D721Med (cell line): Measurements from ENCODE around the gene DYNLT5.

Experiments used
- DNase-seq: peaks from one replicate; pipeline ENCODE4 v3.0.0; 2011; ENCODE audit warnings: low spot score; ENCODE audit not compliant: insufficient read length
- FAIRE-seq: peaks from 2 replicates; lab custom pipeline; 2011; peaks lifted over from hg19 to GRCh38; lab: Jason Lieb, UNC
- TF ChIP-seq, protein P1 (sequence below): IDR thresholded peaks from 2 replicates; pipeline ENCODE4 v1.5.1; 2012; ENCODE audit warnings: mild to moderate bottlenecking, control low read depth; ENCODE audit not compliant: insufficient read depth; ENCODE audit errors: missing control alignments

DYNLT5 gene

DNA sequence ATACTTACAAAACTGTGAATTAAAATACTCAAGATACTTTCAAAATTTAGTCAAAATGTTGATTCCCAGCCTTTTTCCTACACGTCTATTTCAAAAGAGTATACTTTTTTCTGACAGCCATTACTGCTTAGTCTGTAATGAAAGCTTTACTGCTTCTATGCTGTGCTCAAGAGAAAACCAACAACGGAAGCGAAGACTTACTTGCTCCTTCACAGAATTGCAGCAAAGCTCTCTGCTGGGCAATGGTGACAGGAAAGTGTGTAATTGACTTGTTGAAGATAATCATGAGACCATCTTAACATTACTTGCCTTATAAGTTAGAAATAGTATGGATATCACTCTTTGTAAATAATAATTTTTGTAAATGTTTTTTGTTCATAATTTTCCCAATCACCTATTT lies 1.7 kb upstream of the DYNLT5 start:
- no peak for FAIRE-seq
- TF ChIP-seq, protein P1, sequence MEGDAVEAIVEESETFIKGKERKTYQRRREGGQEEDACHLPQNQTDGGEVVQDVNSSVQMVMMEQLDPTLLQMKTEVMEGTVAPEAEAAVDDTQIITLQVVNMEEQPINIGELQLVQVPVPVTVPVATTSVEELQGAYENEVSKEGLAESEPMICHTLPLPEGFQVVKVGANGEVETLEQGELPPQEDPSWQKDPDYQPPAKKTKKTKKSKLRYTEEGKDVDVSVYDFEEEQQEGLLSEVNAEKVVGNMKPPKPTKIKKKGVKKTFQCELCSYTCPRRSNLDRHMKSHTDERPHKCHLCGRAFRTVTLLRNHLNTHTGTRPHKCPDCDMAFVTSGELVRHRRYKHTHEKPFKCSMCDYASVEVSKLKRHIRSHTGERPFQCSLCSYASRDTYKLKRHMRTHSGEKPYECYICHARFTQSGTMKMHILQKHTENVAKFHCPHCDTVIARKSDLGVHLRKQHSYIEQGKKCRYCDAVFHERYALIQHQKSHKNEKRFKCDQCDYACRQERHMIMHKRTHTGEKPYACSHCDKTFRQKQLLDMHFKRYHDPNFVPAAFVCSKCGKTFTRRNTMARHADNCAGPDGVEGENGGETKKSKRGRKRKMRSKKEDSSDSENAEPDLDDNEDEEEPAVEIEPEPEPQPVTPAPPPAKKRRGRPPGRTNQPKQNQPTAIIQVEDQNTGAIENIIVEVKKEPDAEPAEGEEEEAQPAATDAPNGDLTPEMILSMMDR, result no peak
- DNase-seq, result no peak

GRCh38 chr1:66751160-66751559 lies 1.1 kb upstream of the DYNLT5 start:
- FAIRE-seq (no peak), DNase-seq (no peak)
- TF ChIP-seq, protein P1, result no peak

DNA sequence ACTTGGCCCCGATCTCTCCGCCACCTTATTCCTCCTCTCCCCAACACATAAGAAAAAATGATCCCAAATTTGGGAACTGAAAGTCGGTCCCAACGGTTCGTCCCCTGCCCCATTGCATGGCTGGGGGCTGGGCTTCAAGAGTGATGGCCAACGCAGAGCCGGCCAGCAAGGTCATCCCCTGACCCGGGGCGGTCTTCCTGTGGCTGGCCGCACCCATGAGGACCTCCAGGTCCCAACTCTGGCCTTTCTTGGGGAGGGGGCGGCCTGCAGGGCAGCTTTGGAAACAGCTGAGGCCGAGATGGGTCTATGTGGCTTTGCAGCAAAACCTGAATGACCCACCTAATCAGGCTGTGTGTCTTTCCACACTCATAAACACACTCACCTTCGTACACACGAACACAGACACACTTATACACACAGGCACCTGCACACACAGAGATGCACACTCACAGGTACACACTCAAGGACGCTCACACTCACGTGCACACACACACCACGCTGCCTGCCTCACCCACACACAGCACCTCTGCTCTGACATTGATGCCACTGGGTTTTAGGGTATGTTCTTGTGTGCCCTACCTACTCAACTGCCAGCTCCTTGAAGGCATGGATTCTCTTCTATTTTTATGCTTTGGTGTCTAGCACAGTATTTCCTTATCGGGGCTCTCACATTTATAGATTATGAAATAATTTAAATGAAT lies 562 bp downstream of the DYNLT5 start:
- DNase-seq (no peak), FAIRE-seq (no peak)
- TF ChIP-seq, protein P1, result no peak

DNA sequence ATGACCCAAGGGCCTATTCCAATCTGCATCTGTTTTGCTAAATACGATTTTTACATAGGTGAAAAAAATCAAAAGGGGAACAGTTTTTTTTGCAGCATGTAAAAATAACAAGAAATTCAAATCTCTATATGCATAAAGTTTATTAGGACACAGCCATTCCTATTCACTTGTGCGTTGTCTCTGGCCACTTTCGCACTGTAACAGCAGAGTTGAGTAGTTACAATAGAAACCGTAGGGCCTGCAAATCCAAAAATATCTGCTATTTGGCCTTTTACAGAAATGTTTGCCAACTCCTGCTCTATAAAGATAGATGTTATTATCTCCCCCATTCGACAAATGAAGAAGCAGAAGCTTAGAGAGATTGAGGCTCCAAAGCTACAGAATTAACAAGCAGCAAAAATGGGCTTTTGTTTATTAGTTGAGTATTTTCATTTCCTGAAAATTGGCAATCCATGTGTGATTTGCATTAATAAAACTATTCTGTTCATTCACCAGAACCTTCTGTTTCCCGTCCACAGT lies 5.5 kb downstream of the DYNLT5 start:
- FAIRE-seq (no peak), DNase-seq (no peak)
- TF ChIP-seq, protein P1, result no peak

GRCh38 chr1:66758241-66758755 lies 6.0 kb downstream of the DYNLT5 start:
- FAIRE-seq, result no peak
- TF ChIP-seq, protein P1, result no peak
- no peak for DNase-seq

- no peak for FAIRE-seq
- TF ChIP-seq, protein P1, result no peak
- no peak for DNase-seq
These were observed 8.2 kb downstream of the DYNLT5 start for GRCh38 chr1:66760506-66760905.

- TF ChIP-seq, protein P1, result no peak
- DNase-seq (no peak), FAIRE-seq (no peak)
These were observed 9.0 kb downstream of the DYNLT5 start for GRCh38 chr1:66761221-66761620.
